HepG2 (cell line): ENCODE measurements around the gene PSEN1. TPM values are rescaled to one million over a fixed set of nuclear protein-coding genes. Genes with fewer than 3 reads are reported as not detected.

Source experiments
- ATAC-seq: fragments of 200-7000 bp; cut with Tn5 transposase; 3 replicates; pipeline ENCODE4 v1.9.1; 2020; ENCODE audit warnings: mild to moderate bottlenecking, moderate library complexity
- BruUV-seq: library from RNA; stranded (reverse); fragments of 400-500 nt; replicated peaks from 2 replicates; lab custom pipeline; 2021; lab: Mats Ljungman, UMichigan
- CTCF ChIA-PET: fragments of 300-600 bp; formaldehyde crosslinking; extraction: SDS; loops from one replicate; lab custom pipeline; 2021; ENCODE audit warnings: low total read pairs, inconsistent platforms, low intra/inter-chr PET ratio; lab: Yijun Ruan, JAX
- POLR2A ChIA-PET: fragments of 350-600 bp; sonication (Branson Sonifier 250); formaldehyde crosslinking; loops from one replicate; lab custom pipeline; 2020; ENCODE audit warnings: antibody characterized with exemption, inconsistent platforms; lab: Yijun Ruan, JAX
- DNase-seq: peaks from one replicate; pipeline ENCODE4 v3.0.0-alpha.2; 2015; ENCODE audit warnings: low spot score
- FAIRE-seq: peaks from 3 replicates; lab custom pipeline; 2011; peaks lifted over from hg19 to GRCh38; lab: Jason Lieb, UNC
- H2AFZ ChIP-seq: one replicate; pipeline ENCODE4 v1.6.1; 2011; ENCODE audit warnings: low read length, inconsistent platforms
- H3K27ac ChIP-seq: fragments of 300-600 bp; 3 replicates; pipeline ENCODE4 v1.8.0; 2011; ENCODE audit warnings: mixed run types, mild to moderate bottlenecking, mixed read lengths, low read length, inconsistent platforms; ENCODE audit not compliant: insufficient read depth; ENCODE audit errors: extremely low read length
- H3K27me3 ChIP-seq, 2 experiments: fragments of 200-600 bp in 1 of 2; 2 replicates in 1 of 2; 3 replicates in 1 of 2; pipeline versions ENCODE4 v1.6.0 to v1.8.0; 2011; ENCODE audit warnings: low read length in 2 of 2, mild to moderate bottlenecking in 2 of 2, moderate library complexity in 2 of 2, inconsistent platforms in 1 of 2; ENCODE audit not compliant: insufficient read depth in 2 of 2, control insufficient read depth in 1 of 2
- H3K36me3 ChIP-seq, 2 experiments: fragments of 200-600 bp in 1 of 2; replicated peaks in 1 of 2; 2 replicates in 1 of 2; 3 replicates in 1 of 2; pipeline versions ENCODE4 v1.5.1 to v1.8.0; 2011; ENCODE audit warnings: low read length in 2 of 2, inconsistent platforms in 1 of 2; ENCODE audit not compliant: insufficient read depth in 2 of 2, control insufficient read depth in 1 of 2
- H3K4me1 ChIP-seq: 2 replicates; pipeline ENCODE4 v1.5.1; 2012; ENCODE audit warnings: low read length, inconsistent platforms; ENCODE audit not compliant: insufficient read depth
- H3K4me2 ChIP-seq: 2 replicates; pipeline ENCODE4 v1.6.0; 2011; ENCODE audit warnings: low read depth, low read length, inconsistent platforms
- H3K4me3 ChIP-seq, 3 experiments: fragments of 200-600 bp in 1 of 3; sonication (generic), shearing (Covaris generic) in 1 of 3; replicated peaks in 1 of 3; 2 replicates each; pipeline ENCODE4 v1.5.1; 2011 to 2016; ENCODE audit warnings: low read length in 3 of 3, inconsistent platforms in 2 of 3, low read depth in 2 of 3, mild to moderate bottlenecking in 2 of 3, control low read depth in 1 of 3, mixed read lengths in 1 of 3; ENCODE audit not compliant: insufficient read depth in 1 of 3
- H3K79me2 ChIP-seq: one replicate; pipeline ENCODE4 v1.6.1; 2011; ENCODE audit warnings: low read length, inconsistent platforms; ENCODE audit not compliant: insufficient read depth
- H3K9ac ChIP-seq: 2 replicates; pipeline ENCODE4 v1.6.0; 2011; ENCODE audit warnings: mild to moderate bottlenecking, low read depth, low read length, inconsistent platforms; ENCODE audit not compliant: insufficient read depth
- H3K9me3 ChIP-seq: 2 replicates; pipeline ENCODE4 v1.5.1; 2012; ENCODE audit warnings: mild to moderate bottlenecking, low read length
- H4K20me1 ChIP-seq: 2 replicates; pipeline ENCODE4 v1.6.0; 2011; ENCODE audit warnings: inconsistent platforms, mild to moderate bottlenecking, low read length, moderate library complexity; ENCODE audit not compliant: insufficient read depth
- CHD4 ChIP-seq: fragments of 200-600 bp; sonication (generic); IDR thresholded peaks from 2 replicates; pipeline ENCODE4 v1.7.0; 2017; ENCODE audit warnings: mild to moderate bottlenecking, low read length, borderline replicate concordance
- MAFK ChIP-seq, 2 experiments: IDR thresholded peaks in 1 of 2; conservative IDR thresholded peaks in 1 of 2; 2 replicates each; pipeline ENCODE4 v1.6.1; 2011; ENCODE audit warnings: improper control_type of control experiment in 2 of 2, low read length in 2 of 2
- ZSCAN12 ChIP-seq: sonication (generic); formaldehyde crosslinking; IDR thresholded peaks from 2 replicates; pipeline ENCODE4 v1.9.0; 2021; ENCODE audit warnings: mild to moderate bottlenecking, missing genetic modification reagents
- WGBS: methylation state at CpG from one replicate; pipeline ENCODE4 v1.1.6; 2017; ENCODE audit warnings: low lambda C conversion rate; 5-methylcytosine and 5-hydroxymethylcytosine counted together
- in situ Hi-C: cut with HindIII; loops from 2 replicates; pipeline ENCODE4 v1.10.0; 2017; ENCODE audit warnings: low pct_unique_long_range_greater_than_20kb; ENCODE audit not compliant: extremely low pct_ligation_motif_present
- intact Hi-C: fragments of 100-400 bp; cut with micrococcal nuclease; formaldehyde crosslinking; loops from one replicate; pipeline ENCODE4 v1.10.0; 2022; ENCODE audit not compliant: unreplicated experiment
- polyA plus RNA-seq, 8 experiments: library from polyadenylated mRNA; depleted of rRNA in 3 of 8; stranded (reverse) in 7 of 8; unstranded in 1 of 8; fragments of >200 nt; fragmentation: Illumina TruSeq in 4 of 8; extraction: Trizol in 4 of 8; gene quantifications; 2 replicates each; pipeline versions ENCODE4 v1.2.1 to v1.2.3, GENCODE V29; 2011 to 2016; ENCODE audit warnings: low read depth in 4 of 8, missing spikeins in 1 of 8, mixed read lengths in 1 of 8; ENCODE audit not compliant: insufficient read depth in 1 of 8
- total RNA-seq, 5 experiments: library from RNA; depleted of rRNA; stranded (reverse); fragments of >200 nt; fragmentation: Illumina TruSeq; extraction: Trizol; gene quantifications; 2 replicates each; pipeline ENCODE4 v1.2.3, GENCODE V29; 2016; ENCODE audit warnings: low read depth in 1 of 5
- TF ChIP-seq, protein P1 (sequence below): sonication (generic); formaldehyde crosslinking; conservative IDR thresholded peaks from 2 replicates; pipeline ENCODE4 v1.4.0; 2020; ENCODE audit warnings: missing genetic modification reagents
- TF ChIP-seq, protein P2 (sequence below): sonication (generic); formaldehyde crosslinking; IDR thresholded peaks from 2 replicates; pipeline ENCODE4 v1.8.0; 2022; ENCODE audit warnings: missing genetic modification reagents, mild to moderate bottlenecking, borderline replicate concordance

The PSEN1 gene
- total and polyA plus RNA-seq, 2 of the 13 experiments (the other 11 are each of a cell fraction or from before 2014, with no cell fraction given): 12.5 to 26.6 TPM

DNA sequence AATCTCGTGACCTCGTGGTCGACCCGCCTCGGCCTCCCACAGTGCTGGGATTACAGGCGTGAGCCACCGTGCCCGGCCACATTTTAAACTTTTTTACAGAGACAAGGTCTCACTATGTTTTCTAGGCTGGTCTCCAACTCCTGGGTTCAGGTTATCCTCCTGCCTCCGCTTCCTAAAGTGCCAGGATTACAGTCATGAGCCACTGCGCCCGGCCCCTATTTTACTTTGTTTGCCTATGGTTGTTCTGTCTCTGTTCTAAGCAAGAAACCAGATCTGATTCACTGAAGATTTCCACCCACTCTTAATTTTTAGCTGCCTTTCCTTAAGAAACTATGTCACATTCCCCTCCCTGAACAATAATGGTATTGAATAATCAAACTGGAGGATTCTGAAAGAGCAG, 38.9 kb upstream of the PSEN1 start:
- no peak for FAIRE-seq
- no peak for TF ChIP-seq ZSCAN12 (CRISPR knock-in tag)
- TF ChIP-seq, protein P1, sequence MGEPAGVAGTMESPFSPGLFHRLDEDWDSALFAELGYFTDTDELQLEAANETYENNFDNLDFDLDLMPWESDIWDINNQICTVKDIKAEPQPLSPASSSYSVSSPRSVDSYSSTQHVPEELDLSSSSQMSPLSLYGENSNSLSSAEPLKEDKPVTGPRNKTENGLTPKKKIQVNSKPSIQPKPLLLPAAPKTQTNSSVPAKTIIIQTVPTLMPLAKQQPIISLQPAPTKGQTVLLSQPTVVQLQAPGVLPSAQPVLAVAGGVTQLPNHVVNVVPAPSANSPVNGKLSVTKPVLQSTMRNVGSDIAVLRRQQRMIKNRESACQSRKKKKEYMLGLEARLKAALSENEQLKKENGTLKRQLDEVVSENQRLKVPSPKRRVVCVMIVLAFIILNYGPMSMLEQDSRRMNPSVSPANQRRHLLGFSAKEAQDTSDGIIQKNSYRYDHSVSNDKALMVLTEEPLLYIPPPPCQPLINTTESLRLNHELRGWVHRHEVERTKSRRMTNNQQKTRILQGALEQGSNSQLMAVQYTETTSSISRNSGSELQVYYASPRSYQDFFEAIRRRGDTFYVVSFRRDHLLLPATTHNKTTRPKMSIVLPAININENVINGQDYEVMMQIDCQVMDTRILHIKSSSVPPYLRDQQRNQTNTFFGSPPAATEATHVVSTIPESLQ: no peak
- TF ChIP-seq, protein P2, sequence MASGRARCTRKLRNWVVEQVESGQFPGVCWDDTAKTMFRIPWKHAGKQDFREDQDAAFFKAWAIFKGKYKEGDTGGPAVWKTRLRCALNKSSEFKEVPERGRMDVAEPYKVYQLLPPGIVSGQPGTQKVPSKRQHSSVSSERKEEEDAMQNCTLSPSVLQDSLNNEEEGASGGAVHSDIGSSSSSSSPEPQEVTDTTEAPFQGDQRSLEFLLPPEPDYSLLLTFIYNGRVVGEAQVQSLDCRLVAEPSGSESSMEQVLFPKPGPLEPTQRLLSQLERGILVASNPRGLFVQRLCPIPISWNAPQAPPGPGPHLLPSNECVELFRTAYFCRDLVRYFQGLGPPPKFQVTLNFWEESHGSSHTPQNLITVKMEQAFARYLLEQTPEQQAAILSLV (CRISPR knock-in tag): no peak
- no peak for TF ChIP-seq MAFK (conservative IDR thresholded peaks at IDR 0.05 in 1 of 2, IDR thresholded peaks at IDR 0.05 in 1 of 2; ENCODE audit: low read length in 2 of 2)
- TF ChIP-seq CHD4: no peak
- TF ChIP-seq, all 625 proteins: peak for 0
- Histone ChIP-seq H3K27ac (no peak overlapping the region), H3K4me3 (no peak overlapping the region), H4K20me1 (0 out of 2 replicates have a peak, but pooled peaks cover 4% of the 10 kb centered on the region), H2AFZ (no peak overlapping the region), H3K4me1 (no peaks in the 10 kb centered on the region), H3K4me2 (no peak overlapping the region), H3K9me3 (no peaks in the 10 kb centered on the region), H3K9ac (no peak overlapping the region), H3K79me2 (peaks cover 7% of the 10 kb centered on the region), H3K27me3 (no peaks in the 10 kb centered on the region), H3K36me3 (peaks cover 15 to 70% of the 10 kb centered on the region in 2 experiments)
- DNase-seq (no peak), ATAC-seq (no peak)
- no TSS peak for BruUV-seq
- 97% methylated on average over 11 of the region's 11 CpGs for WGBS
- POLR2A ChIA-PET: no interaction called here
- intact Hi-C loops: no loop called here
- CTCF ChIA-PET: no interaction called here
- in situ Hi-C loops: no loop called here
